Mesothelial cell of epicardium (in vitro differentiated cells): ENCODE data around the gene BCAS1. TPM values are rescaled to one million over a fixed set of nuclear protein-coding genes. Genes with fewer than 3 reads are reported as not detected.

Experiments
- DNase-seq, 2 experiments: peaks; one replicate each; pipeline ENCODE4 v3.0.0; 2021; ENCODE audit warnings: low spot score in 2 of 2; ENCODE audit not compliant: unreplicated experiment in 2 of 2
- H3K27ac Mint-ChIP-seq: 2 replicates; pipeline ENCODE4 v1.8.0; 2021; ENCODE audit warnings: mixed read lengths
- H3K27me3 Mint-ChIP-seq: 2 replicates; pipeline ENCODE4 v1.8.0; 2021; ENCODE audit warnings: low read depth, mixed read lengths
- H3K36me3 Mint-ChIP-seq: 2 replicates; pipeline ENCODE4 v1.8.0; 2021; ENCODE audit warnings: mixed read lengths
- H3K4me1 Mint-ChIP-seq: 2 replicates; pipeline ENCODE4 v1.8.0; 2021; ENCODE audit warnings: mixed read lengths
- H3K4me3 Mint-ChIP-seq: 2 replicates; pipeline ENCODE4 v1.8.0; 2021; ENCODE audit warnings: mild to moderate bottlenecking, moderate library complexity, mixed read lengths
- H3K9me3 Mint-ChIP-seq: 2 replicates; pipeline ENCODE4 v1.8.0; 2021; ENCODE audit warnings: mixed read lengths
- total RNA-seq: library from RNA; stranded (reverse); gene quantifications from 3 replicates; pipeline ENCODE4 v1.2.1, GENCODE V29; 2021
- TF ChIP-seq, protein P1 (sequence below): fragments of 200-600 bp; sonication (generic); IDR thresholded peaks from one replicate; pipeline ENCODE4 v1.5.0; 2021; ENCODE audit warnings: antibody characterized with exemption; ENCODE audit not compliant: unreplicated experiment

Gene BCAS1
- total RNA-seq, 1 donor from 2014 or later: 0.20 TPM

DNA sequence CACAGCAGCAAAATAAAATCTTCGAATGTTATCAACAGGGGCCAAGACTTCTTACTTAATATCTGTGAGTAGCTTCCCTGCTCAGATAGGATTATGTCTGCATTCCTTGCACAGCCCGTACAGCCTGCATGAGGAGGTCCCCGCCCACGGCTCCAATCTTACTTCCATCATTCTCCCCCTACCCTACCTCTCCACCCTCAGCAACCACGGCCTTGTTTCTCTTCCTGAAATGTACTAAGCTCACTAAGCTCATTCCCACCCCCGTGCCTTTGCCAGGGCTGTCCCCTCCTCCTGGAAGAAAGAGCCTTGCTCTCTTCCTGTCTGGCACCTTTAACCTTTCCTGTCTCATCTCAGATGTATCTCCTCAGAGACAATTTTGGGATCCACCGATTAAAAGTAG lies 120.4 kb downstream of the BCAS1 start:
- Mint-ChIP-seq H3K27me3 (no peaks in the 10 kb centered on the region), H3K9me3 (peaks cover 15% of the 10 kb centered on the region), H3K4me1 (peaks cover 14% of the 10 kb centered on the region), H3K4me3 (no peak overlapping the region), H3K27ac (no peak overlapping the region), H3K36me3 (peaks cover 2% of the 10 kb centered on the region)
- TF ChIP-seq, protein P1, sequence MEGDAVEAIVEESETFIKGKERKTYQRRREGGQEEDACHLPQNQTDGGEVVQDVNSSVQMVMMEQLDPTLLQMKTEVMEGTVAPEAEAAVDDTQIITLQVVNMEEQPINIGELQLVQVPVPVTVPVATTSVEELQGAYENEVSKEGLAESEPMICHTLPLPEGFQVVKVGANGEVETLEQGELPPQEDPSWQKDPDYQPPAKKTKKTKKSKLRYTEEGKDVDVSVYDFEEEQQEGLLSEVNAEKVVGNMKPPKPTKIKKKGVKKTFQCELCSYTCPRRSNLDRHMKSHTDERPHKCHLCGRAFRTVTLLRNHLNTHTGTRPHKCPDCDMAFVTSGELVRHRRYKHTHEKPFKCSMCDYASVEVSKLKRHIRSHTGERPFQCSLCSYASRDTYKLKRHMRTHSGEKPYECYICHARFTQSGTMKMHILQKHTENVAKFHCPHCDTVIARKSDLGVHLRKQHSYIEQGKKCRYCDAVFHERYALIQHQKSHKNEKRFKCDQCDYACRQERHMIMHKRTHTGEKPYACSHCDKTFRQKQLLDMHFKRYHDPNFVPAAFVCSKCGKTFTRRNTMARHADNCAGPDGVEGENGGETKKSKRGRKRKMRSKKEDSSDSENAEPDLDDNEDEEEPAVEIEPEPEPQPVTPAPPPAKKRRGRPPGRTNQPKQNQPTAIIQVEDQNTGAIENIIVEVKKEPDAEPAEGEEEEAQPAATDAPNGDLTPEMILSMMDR: no peak
- no peak for DNase-seq

DNA sequence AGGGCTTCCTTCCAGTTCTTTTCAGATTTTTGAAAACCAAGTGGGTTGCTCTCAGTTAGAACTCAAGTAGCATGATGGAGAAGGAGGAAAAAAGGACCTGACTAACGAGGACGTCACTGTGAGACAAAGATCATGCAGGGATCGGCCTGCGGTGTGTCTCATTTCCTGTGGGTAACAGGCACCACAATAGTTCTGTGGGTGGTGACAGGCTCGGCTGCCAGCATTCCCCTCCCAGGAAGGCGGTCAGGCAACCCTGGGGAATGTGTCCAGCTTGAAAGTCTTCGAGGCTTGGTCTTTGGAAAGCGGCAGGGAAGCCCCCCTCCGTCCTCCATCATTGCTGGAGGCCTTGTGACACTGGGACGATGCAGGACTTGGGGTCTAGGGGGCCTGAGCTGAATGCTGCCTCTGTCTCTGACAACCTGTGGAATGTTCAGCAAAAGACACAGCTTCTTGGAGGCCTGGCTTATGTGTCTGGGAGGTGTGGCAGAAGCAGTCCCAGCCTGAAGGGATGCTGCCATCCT lies 121.0 kb downstream of the BCAS1 start:
- H3K4me1 Mint-ChIP-seq: peaks cover 16% of the 10 kb centered on the region
- H3K4me3 Mint-ChIP-seq: no peak overlapping the region
- no peak overlapping the region for H3K27ac Mint-ChIP-seq
- TF ChIP-seq, protein P1: no peak
- no peaks in the 10 kb centered on the region for H3K27me3 Mint-ChIP-seq
- H3K36me3 Mint-ChIP-seq: peaks cover 2% of the 10 kb centered on the region
- peaks cover 15% of the 10 kb centered on the region for H3K9me3 Mint-ChIP-seq
- no peak for DNase-seq

DNA sequence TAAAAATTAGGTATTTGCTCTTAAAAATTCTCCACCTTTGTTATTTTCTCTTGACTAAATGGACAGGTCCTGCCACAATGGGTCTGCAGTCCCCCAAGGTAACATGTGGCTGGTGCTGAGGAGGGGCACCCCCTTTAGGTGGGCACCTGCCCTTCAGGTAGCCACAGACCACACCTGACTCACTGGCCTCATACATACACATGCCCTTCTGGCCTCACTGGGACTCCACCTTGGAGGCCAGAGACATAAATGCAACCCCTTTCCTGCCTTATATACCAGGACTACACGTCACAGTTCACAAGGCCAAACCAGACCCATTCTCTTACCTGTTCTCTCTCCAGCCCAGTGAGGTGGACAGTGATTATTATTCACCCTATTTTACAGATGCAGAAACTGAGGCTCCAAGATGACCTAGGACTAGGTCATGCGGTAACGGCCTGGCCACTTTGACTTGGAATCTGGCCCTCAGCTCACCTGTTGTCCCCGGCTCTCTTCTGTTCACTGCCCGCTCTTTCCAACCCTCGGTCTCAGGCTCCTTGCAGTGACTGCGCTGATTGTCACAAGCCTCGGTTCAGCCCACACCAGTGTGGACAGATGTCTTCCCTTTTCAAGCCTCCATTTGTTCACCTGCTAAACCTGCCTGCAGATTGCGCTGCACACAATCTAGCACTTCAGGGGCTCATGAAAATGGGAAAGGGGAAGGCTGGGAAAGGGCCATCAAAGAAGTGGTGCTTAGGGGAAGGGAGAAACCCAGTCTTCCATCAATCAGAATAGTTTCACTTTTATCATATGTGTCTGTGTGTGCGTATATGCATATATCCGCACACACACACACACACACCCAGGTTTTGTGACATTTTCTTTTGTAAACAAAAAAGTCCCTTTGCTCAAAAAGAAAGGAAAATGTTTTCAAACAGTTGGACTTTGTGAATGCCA lies 121.7 kb downstream of the BCAS1 start:
- H3K4me3 Mint-ChIP-seq: no peak overlapping the region
- no peak for DNase-seq
- peaks cover 14% of the 10 kb centered on the region for H3K9me3 Mint-ChIP-seq
- H3K36me3 Mint-ChIP-seq: peaks cover 2% of the 10 kb centered on the region
- no peaks in the 10 kb centered on the region for H3K27me3 Mint-ChIP-seq
- TF ChIP-seq, protein P1: no peak
- H3K27ac Mint-ChIP-seq: no peak overlapping the region
- H3K4me1 Mint-ChIP-seq: peaks cover 20% of the 10 kb centered on the region

DNA sequence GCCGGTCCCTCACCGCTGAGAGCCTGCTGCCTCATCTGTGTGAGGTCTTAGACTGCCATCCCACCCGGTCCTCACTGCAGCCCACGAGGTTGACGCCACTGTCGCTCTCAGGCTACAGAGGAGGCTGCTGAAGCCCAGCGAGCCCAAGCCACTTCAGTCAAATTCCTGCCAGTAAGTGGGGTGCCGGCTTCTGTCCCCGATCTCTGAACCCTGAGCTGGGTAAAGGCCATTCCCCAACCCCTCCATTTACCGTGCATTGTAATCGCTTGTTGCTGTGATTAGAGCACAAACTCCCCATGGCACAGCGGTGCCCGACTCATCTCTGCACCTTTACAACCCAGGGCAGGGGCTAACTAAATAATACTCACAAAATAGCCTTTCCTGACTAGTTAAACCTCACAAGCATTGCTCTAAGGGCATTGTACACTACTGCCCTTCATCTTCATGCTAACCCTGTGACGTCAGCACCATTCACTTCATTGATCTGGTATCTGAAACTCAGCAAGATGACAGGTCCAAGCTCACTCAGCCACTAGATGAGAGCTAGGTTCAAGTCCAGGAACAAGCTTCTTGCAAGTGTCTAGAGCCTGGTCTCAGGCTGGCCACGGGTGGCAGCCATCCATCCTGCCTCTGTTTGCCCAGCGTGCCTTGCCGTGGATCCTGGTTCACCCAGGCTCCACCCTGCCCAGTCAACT lies 122.7 kb downstream of the BCAS1 start:
- Mint-ChIP-seq H3K4me1 (peaks cover 25% of the 10 kb centered on the region), H3K27ac (no peak overlapping the region), H3K27me3 (no peaks in the 10 kb centered on the region), H3K4me3 (no peak overlapping the region), H3K9me3 (peaks cover 11% of the 10 kb centered on the region), H3K36me3 (no peaks in the 10 kb centered on the region)
- DNase-seq: no peak
- TF ChIP-seq, protein P1: no peak

DNA sequence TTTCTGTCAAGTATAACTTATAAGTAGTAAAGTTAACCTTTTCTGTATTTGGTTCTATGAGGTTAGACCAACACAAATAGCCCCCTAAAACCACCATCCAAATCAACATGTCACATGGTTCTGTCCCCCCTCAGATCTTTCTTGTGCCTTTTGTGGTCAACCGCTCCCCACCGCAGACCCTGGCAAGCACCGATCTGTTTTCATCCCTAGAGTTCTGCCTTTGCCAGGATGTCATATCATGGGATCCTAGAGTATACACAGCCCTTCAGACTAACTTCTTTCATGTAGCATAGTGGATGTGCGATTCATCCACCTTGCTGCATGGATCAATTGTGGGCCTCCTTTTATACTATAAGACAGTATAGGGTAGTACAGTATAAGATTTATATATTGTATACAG lies 124.3 kb downstream of the BCAS1 start:
- no peak for DNase-seq

More for the DNA sequence above, 124.3 kb downstream of the BCAS1 start:
- no peaks in the 10 kb centered on the region for H3K27me3 Mint-ChIP-seq
- H3K27ac Mint-ChIP-seq: no peak overlapping the region
- no peak overlapping the region for H3K4me3 Mint-ChIP-seq
- no peaks in the 10 kb centered on the region for H3K9me3 Mint-ChIP-seq
- TF ChIP-seq, protein P1: no peak
- H3K4me1 Mint-ChIP-seq: peaks cover 39% of the 10 kb centered on the region
- H3K36me3 Mint-ChIP-seq: no peaks in the 10 kb centered on the region
